ENCODE results near the gene GATAD2A.

GATAD2A gene

DNA sequence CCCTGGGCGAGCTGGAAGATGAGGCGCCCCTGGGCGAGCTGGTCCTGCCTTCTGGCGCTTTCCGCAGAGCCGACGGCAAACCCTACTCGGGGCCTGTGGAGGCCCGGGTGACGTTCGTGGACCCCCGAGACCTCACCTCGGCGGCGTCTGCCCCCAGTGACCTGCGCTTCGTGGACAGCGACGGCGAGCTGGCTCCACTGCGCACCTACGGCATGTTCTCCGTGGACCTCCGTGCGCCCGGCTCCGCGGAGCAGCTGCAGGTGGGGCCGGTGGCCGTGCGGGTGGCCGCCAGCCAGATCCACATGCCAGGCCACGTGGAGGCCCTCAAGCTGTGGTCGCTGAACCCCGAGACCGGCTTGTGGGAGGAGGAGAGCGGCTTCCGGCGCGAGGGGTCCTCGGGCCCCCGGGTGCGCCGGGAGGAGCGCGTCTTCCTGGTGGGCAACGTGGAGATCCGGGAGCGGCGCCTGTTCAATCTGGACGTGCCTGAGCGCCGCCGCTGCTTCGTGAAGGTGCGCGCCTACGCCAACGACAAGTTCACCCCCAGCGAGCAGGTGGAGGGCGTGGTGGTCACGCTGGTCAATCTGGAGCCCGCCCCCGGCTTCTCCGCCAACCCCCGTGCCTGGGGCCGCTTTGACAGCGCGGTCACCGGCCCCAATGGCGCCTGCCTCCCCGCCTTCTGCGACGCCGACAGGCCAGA is 138.9 kb downstream of the GATAD2A start:
- DNase-seq (ENCODE audit: low read depth): no peak
- no peak overlapping the region for H3K4me3 ChIP-seq (ENCODE audit: low read depth, low read length)
- TF ChIP-seq, protein P1, sequence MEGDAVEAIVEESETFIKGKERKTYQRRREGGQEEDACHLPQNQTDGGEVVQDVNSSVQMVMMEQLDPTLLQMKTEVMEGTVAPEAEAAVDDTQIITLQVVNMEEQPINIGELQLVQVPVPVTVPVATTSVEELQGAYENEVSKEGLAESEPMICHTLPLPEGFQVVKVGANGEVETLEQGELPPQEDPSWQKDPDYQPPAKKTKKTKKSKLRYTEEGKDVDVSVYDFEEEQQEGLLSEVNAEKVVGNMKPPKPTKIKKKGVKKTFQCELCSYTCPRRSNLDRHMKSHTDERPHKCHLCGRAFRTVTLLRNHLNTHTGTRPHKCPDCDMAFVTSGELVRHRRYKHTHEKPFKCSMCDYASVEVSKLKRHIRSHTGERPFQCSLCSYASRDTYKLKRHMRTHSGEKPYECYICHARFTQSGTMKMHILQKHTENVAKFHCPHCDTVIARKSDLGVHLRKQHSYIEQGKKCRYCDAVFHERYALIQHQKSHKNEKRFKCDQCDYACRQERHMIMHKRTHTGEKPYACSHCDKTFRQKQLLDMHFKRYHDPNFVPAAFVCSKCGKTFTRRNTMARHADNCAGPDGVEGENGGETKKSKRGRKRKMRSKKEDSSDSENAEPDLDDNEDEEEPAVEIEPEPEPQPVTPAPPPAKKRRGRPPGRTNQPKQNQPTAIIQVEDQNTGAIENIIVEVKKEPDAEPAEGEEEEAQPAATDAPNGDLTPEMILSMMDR (IDR thresholded peaks at IDR 0.05; ENCODE audit: control insufficient read depth, extremely low read depth, insufficient read depth): no peak

GRCh38 chr19:19544954-19545591 is 139.6 kb downstream of the GATAD2A start:
- DNase-seq (ENCODE audit: low read depth): no peak
- TF ChIP-seq, protein P1 (IDR thresholded peaks at IDR 0.05; ENCODE audit: control insufficient read depth, extremely low read depth, insufficient read depth): no peak
- H3K4me3 ChIP-seq (ENCODE audit: low read depth, low read length): no peak overlapping the region

- no peak overlapping the region for H3K4me3 ChIP-seq (ENCODE audit: low read depth, low read length)
- DNase-seq (ENCODE audit: low read depth): no peak
These were observed 140.2 kb downstream of the GATAD2A start for GRCh38 chr19:19545707-19546106.

GRCh38 chr19:19546751-19547162 is 141.3 kb downstream of the GATAD2A start:
- no peak overlapping the region for H3K4me3 ChIP-seq (ENCODE audit: low read depth, low read length)
- DNase-seq (ENCODE audit: low read depth): no peak
- TF ChIP-seq, protein P1 (IDR thresholded peaks at IDR 0.05; ENCODE audit: control insufficient read depth, extremely low read depth, insufficient read depth): no peak

More at GRCh38 chr19:19545707-19546106, 140.2 kb downstream of the GATAD2A start:
- TF ChIP-seq, protein P1 (IDR thresholded peaks at IDR 0.05; ENCODE audit: control insufficient read depth, extremely low read depth, insufficient read depth): no peak

DNA sequence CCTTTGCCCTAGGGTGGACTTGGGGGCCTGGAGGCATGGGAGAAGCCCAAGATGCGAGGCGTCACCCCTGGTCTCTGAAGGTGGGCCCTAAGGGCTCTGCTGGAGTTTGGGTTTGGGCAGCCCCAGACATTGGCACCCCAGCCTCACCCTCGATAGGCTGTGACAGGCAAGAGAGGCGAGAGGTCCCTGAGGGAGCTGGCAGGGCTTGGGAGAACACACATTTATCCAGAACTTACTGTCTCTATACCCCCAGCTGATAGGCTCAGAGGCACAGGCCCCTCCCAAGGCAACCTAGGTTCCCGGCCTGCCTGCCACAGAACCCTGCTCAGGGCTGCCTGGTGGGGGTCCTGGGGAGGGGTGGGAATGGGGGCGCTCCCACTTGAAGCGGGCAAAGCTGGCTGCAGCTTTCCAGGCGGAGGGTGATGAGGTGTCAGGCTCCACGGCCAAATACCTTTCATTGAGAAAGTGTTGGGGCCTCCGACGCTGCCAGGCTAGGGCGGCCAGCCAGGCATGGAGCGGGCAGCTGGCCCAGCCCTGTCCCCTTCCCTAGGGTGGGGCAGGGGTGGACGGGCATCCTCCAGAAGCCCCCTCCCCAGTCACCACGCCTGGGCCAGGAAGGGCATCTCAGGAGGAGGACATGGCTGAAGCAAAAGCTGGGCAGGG is 142.3 kb downstream of the GATAD2A start:
- H3K4me3 ChIP-seq (ENCODE audit: low read depth, low read length): no peak overlapping the region
- DNase-seq (ENCODE audit: low read depth): no peak
- TF ChIP-seq, protein P1 (IDR thresholded peaks at IDR 0.05; ENCODE audit: control insufficient read depth, extremely low read depth, insufficient read depth): no peak

DNA sequence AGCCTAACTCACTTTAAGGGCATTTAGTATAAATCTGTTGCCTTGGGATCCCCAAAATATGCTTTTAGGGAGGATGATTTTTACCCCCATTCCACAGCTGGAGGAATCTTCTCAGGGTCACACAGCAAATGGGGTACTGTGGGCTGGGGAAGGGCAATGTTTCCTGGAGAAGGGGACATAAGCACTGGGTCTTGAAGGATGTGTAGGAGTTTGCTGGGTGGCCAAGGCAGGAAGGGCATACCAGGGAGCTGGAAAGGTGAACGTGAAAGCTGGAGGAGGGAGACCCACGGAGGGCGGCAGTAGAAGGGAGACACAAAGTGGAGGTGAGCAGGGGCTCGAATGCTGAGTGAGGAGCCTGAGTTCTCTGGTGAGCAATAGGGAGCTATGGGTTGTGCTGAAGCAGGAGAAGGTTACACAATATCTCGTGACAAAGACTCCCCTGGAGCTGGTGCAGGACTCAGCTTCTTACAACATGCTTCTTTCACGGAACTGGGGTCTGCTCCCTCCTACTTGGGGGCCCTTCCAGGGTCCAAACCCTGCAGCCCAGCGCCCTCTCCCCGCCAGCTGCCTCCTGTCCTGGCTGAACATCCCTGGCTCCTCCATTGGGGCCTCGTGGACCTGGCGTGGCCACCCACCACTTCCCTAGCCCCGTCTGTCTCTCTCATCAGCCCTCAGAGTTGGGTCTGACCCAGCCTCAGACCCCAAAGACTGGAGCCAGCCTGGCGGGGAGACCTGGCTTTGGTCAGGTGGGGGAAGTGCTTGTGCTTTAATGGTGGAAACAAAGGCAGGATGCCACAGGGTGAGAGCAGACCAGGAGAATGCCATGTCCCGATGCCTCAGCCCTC is 143.7 kb downstream of the GATAD2A start:
- no peak overlapping the region for H3K4me3 ChIP-seq (ENCODE audit: low read depth, low read length)
- TF ChIP-seq, protein P1 (IDR thresholded peaks at IDR 0.05; ENCODE audit: control insufficient read depth, extremely low read depth, insufficient read depth): no peak
- no peak for DNase-seq (ENCODE audit: low read depth)

Measured in LNCaP clone FGC (cell line).